ENCODE measurements around the gene EHD3. TPM values are rescaled to one million over a fixed set of nuclear protein-coding genes. Genes with fewer than 3 reads are reported as not detected.

Gene EHD3
- total RNA-seq, 1 donor from 2014 or later = 8.0 TPM

DNA sequence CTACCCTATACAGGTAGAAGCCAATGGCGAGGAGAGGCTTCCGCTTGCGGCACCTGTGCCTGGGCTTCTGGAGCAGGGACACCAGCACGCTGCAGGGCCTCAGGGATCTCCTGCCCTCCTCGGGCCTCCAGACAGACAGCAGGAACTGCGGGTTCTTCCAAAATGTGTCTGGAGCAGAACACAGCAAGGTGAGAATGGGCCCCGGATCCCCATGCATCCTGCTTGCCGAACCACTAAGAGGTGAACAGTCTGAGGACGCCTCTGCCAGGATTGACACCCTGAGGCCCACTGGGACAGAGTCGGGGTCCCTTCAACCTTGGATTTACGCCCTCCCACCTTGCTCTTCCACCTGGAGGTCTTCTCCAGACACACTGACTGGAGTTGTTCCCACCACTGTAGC is 42.0 kb upstream of the EHD3 start:
- TF ChIP-seq, protein P1, sequence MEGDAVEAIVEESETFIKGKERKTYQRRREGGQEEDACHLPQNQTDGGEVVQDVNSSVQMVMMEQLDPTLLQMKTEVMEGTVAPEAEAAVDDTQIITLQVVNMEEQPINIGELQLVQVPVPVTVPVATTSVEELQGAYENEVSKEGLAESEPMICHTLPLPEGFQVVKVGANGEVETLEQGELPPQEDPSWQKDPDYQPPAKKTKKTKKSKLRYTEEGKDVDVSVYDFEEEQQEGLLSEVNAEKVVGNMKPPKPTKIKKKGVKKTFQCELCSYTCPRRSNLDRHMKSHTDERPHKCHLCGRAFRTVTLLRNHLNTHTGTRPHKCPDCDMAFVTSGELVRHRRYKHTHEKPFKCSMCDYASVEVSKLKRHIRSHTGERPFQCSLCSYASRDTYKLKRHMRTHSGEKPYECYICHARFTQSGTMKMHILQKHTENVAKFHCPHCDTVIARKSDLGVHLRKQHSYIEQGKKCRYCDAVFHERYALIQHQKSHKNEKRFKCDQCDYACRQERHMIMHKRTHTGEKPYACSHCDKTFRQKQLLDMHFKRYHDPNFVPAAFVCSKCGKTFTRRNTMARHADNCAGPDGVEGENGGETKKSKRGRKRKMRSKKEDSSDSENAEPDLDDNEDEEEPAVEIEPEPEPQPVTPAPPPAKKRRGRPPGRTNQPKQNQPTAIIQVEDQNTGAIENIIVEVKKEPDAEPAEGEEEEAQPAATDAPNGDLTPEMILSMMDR (IDR thresholded peaks at IDR 0.05; ENCODE audit: unreplicated experiment) = no peak
- Mint-ChIP-seq H3K27ac (ENCODE audit: unreplicated experiment) (no peak overlapping the region), H3K36me3 (ENCODE audit: low read depth, unreplicated experiment) (no peaks in the 10 kb centered on the region), H3K27me3 (ENCODE audit: unreplicated experiment) (no peaks in the 10 kb centered on the region), H3K9me3 (ENCODE audit: unreplicated experiment) (no peaks in the 10 kb centered on the region), H3K4me3 (ENCODE audit: unreplicated experiment) (no peak overlapping the region), H3K4me1 (ENCODE audit: unreplicated experiment) (peaks cover 3% of the 10 kb centered on the region)
- no peak for DNase-seq (ENCODE audit: low spot score)

DNA sequence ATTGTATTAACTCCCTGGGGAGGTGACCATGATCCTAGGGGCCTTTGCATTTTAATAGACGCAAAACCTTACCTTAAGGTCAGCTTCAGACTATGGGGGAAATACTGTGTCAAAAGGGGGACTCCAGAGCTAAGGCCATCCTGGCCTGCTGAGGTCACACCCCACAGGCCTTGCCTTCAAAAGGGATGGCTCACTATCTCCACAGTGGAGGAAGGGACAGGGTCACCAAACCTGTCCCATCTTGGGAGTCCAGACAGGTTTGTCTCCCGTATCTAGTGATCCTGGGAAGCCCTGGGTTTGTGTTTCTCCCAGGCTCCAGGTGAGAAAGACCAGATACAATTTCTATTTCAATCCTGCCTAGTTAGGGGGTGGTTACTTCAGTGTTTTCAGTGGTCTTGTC is 41.6 kb upstream of the EHD3 start:
- Mint-ChIP-seq H3K27ac (ENCODE audit: unreplicated experiment) (no peak overlapping the region), H3K4me3 (ENCODE audit: unreplicated experiment) (no peak overlapping the region)

DNA sequence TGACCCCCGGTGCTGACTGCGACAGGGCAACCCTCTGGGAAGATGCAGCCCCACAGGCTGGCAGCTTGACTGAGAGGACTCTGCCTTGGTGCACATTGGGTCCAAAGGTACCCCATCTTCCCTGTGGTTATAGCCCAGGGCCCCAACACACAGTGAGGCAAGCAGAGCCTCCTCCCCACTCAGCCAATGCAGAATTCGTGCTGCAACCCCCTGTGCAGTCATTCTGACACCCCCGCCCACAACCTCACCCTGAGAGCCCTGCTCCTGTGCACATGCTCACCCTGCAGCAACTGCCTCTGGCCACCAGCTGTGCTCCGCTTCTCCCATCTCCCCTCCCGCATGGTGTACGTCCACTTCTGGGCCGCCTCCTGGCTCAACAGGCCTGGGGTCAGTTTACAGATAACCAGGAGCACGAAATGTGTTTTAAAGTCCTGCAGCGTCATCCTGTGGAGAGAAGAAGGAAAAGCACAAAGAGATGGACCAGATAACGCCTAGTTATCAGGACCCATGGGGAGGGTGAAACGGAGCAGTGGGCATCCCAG is 41.0 kb upstream of the EHD3 start:
- Mint-ChIP-seq H3K4me1 (ENCODE audit: unreplicated experiment) (peaks cover 3% of the 10 kb centered on the region), H3K4me3 (ENCODE audit: unreplicated experiment) (no peak overlapping the region), H3K9me3 (ENCODE audit: unreplicated experiment) (no peaks in the 10 kb centered on the region), H3K27me3 (ENCODE audit: unreplicated experiment) (no peaks in the 10 kb centered on the region), H3K27ac (ENCODE audit: unreplicated experiment) (no peak overlapping the region), H3K36me3 (ENCODE audit: low read depth, unreplicated experiment) (no peaks in the 10 kb centered on the region)
- DNase-seq (ENCODE audit: low spot score) = no peak
- TF ChIP-seq, protein P1 (IDR thresholded peaks at IDR 0.05; ENCODE audit: unreplicated experiment) = no peak

More for the DNA sequence above, 41.6 kb upstream of the EHD3 start:
- TF ChIP-seq, protein P1 (IDR thresholded peaks at IDR 0.05; ENCODE audit: unreplicated experiment) = no peak
- Mint-ChIP-seq H3K4me1 (ENCODE audit: unreplicated experiment) (peaks cover 3% of the 10 kb centered on the region), H3K27me3 (ENCODE audit: unreplicated experiment) (no peaks in the 10 kb centered on the region), H3K36me3 (ENCODE audit: low read depth, unreplicated experiment) (no peaks in the 10 kb centered on the region), H3K9me3 (ENCODE audit: unreplicated experiment) (no peaks in the 10 kb centered on the region)
- no peak for DNase-seq (ENCODE audit: low spot score)

DNA sequence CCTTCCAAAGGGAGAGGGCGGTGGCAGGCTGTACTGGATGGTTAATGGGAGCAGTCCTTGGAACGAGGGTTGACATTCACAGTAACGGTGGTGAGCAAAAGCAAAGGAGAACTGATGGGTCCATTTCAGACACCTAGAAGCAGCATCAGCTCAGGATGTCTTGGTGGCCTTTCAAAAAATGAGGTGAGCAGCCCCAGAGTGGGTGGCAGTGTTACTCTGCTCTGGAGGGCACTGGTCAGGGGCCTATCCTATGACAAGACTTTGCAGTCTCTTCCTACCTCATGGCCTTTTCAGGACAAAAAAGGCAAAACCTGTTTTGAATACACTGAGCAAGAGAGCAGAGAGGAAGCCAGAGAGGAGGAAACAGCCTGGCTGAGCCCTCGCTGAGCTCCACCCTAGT is 40.1 kb upstream of the EHD3 start:
- no peak for DNase-seq (ENCODE audit: low spot score)

DNA sequence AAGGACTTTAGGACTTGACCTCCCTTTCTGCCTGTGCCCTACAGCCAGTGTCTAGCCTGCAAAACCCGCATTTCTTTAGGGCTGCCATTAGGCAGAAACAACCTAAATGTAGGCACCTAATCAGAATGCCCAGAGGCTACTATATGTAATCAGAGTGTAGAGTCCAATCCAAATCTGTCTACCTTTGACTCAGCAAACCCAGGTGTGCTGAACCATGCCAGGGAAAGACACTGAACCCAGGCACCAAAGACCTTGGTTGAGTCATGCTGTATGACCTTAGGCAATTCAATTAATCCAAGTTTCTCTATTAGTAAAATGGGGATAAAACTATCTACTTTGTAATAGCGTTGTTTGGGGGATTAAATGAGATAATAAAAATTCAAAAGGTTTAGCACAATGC is 37.3 kb upstream of the EHD3 start:
- H3K4me3 Mint-ChIP-seq (ENCODE audit: unreplicated experiment) = no peak overlapping the region
- peaks cover 15% of the 10 kb centered on the region for H3K4me1 Mint-ChIP-seq (ENCODE audit: unreplicated experiment)
- H3K27me3 Mint-ChIP-seq (ENCODE audit: unreplicated experiment) = peaks cover 4% of the 10 kb centered on the region
- DNase-seq (ENCODE audit: low spot score) = no peak
- TF ChIP-seq, protein P1 (IDR thresholded peaks at IDR 0.05; ENCODE audit: unreplicated experiment) = no peak
- no peaks in the 10 kb centered on the region for H3K36me3 Mint-ChIP-seq (ENCODE audit: low read depth, unreplicated experiment)
- no peaks in the 10 kb centered on the region for H3K9me3 Mint-ChIP-seq (ENCODE audit: unreplicated experiment)
- no peak overlapping the region for H3K27ac Mint-ChIP-seq (ENCODE audit: unreplicated experiment)

More for the DNA sequence above, 40.1 kb upstream of the EHD3 start:
- no peak overlapping the region for H3K27ac Mint-ChIP-seq (ENCODE audit: unreplicated experiment)
- H3K36me3 Mint-ChIP-seq (ENCODE audit: low read depth, unreplicated experiment) = no peaks in the 10 kb centered on the region
- no peaks in the 10 kb centered on the region for H3K27me3 Mint-ChIP-seq (ENCODE audit: unreplicated experiment)
- no peaks in the 10 kb centered on the region for H3K9me3 Mint-ChIP-seq (ENCODE audit: unreplicated experiment)
- H3K4me3 Mint-ChIP-seq (ENCODE audit: unreplicated experiment) = no peak overlapping the region
- peaks cover 4% of the 10 kb centered on the region for H3K4me1 Mint-ChIP-seq (ENCODE audit: unreplicated experiment)
- TF ChIP-seq, protein P1 (IDR thresholded peaks at IDR 0.05; ENCODE audit: unreplicated experiment) = no peak

All from endothelial cell (in vitro differentiated cells).